MCF 10A (cell line): ENCODE measurements around the gene TMEM150A. TPM values are rescaled to one million over a fixed set of nuclear protein-coding genes. Genes with fewer than 3 reads are reported as not detected.
A peak's percentile ranks its signal among the peaks of the same experiment; 100 is the strongest.
"Not testable (repeated sequence)": the region's sequence is repeated elsewhere in the genome, so short reads cannot be mapped to it uniquely, and the experiment has no call there.

ENCODE experiments used
- BruUV-seq: library from RNA; stranded (reverse); fragments of 400-500 nt; replicated peaks from 2 replicates; lab custom pipeline; 2021; lab: Mats Ljungman, UMichigan
- CTCF ChIA-PET: fragments of 300-600 bp; sonication (Branson Sonifier 250); formaldehyde crosslinking; extraction: SDS; loops from one replicate; lab custom pipeline; 2021; ENCODE audit warnings: antibody characterized with exemption, inconsistent platforms; lab: Yijun Ruan, JAX
- POLR2A ChIA-PET: fragments of 300-600, 350-650 bp; sonication (Branson Sonifier 250); formaldehyde crosslinking; extraction: SDS; loops from one replicate; lab custom pipeline; 2020; ENCODE audit warnings: antibody characterized with exemption, inconsistent platforms; lab: Yijun Ruan, JAX
- DNase-seq: peaks from one replicate; pipeline ENCODE4 v3.0.0-alpha.2; 2018; ENCODE audit not compliant: unreplicated experiment
- H3K27ac Mint-ChIP-seq: one replicate; pipeline ENCODE4 v1.8.0; 2022; ENCODE audit warnings: mild to moderate bottlenecking, low read depth, mixed read lengths; ENCODE audit not compliant: unreplicated experiment
- H3K27me3 Mint-ChIP-seq: one replicate; pipeline ENCODE4 v1.8.0; 2022; ENCODE audit warnings: mixed read lengths; ENCODE audit not compliant: insufficient read depth, unreplicated experiment
- H3K36me3 Mint-ChIP-seq: one replicate; pipeline ENCODE4 v1.8.0; 2022; ENCODE audit warnings: mild to moderate bottlenecking, moderate library complexity, mixed read lengths; ENCODE audit not compliant: insufficient read depth, unreplicated experiment
- H3K4me1 Mint-ChIP-seq: one replicate; pipeline ENCODE4 v1.8.0; 2022; ENCODE audit warnings: mixed read lengths; ENCODE audit not compliant: insufficient read depth, unreplicated experiment
- H3K4me3 Mint-ChIP-seq: one replicate; pipeline ENCODE4 v1.8.0; 2022; ENCODE audit warnings: mild to moderate bottlenecking, moderate library complexity, mixed read lengths; ENCODE audit not compliant: unreplicated experiment
- H3K9me3 Mint-ChIP-seq: one replicate; pipeline ENCODE4 v1.8.0; 2022; ENCODE audit warnings: mixed read lengths; ENCODE audit not compliant: unreplicated experiment
- CTCF ChIP-seq: fragments of 200-600 bp; IDR thresholded peaks from one replicate; pipeline ENCODE4 v1.8.0; 2022; ENCODE audit warnings: antibody characterized with exemption, mild to moderate bottlenecking; ENCODE audit not compliant: unreplicated experiment
- intact Hi-C: fragments of 100-400 bp; cut with micrococcal nuclease; formaldehyde crosslinking; loops from 2 replicates; pipeline ENCODE4 v1.14.1; 2022
- total RNA-seq: library from RNA; stranded (reverse); gene quantifications from 2 replicates; pipeline ENCODE4 v1.2.3, GENCODE V29; 2022

The TMEM150A gene
- total RNA-seq, 1 experiment from 2014 or later, result 12.5 TPM

- Mint-ChIP-seq H3K9me3 (no peaks in the 10 kb centered on the region), H3K36me3 (peaks cover 92% of the 10 kb centered on the region), H3K4me1 (peaks cover 3% of the 10 kb centered on the region), H3K27ac (peak overlapping the region; percentile 63), H3K27me3 (no peaks in the 10 kb centered on the region), H3K4me3 (no peak overlapping the region)
- POLR2A ChIA-PET, result no interaction called here
- TF ChIP-seq CTCF, result no peak
- BruUV-seq, result no TSS peak
- intact Hi-C loops, result no loop called here
- CTCF ChIA-PET, result interaction anchor here (6.4 kb wide), 1 partner anchor 12 kb away, joined by 47 read pairs; no protein-coding TSS in a partner anchor
- DNase-seq, result no peak
These were observed 21.5 kb upstream of the TMEM150A start for GRCh38 chr2:85623991-85624390.

- Mint-ChIP-seq H3K36me3 (peaks cover 77% of the 10 kb centered on the region), H3K27me3 (no peaks in the 10 kb centered on the region), H3K27ac (no peak overlapping the region), H3K9me3 (no peaks in the 10 kb centered on the region), H3K4me3 (no peak overlapping the region), H3K4me1 (peaks cover 9% of the 10 kb centered on the region)
- POLR2A ChIA-PET, result interaction anchor here (0.7 to 3.2 kb wide), 5 partner anchors 10 to 143 kb away, joined by 3 to 15 read pairs (median 5); partner anchors contain the start of genes C2orf68, RNF181 and TMEM150A
- no peak for TF ChIP-seq CTCF
- no TSS peak for BruUV-seq
- CTCF ChIA-PET, result interaction anchor here (0.6 to 6.4 kb wide), 4 partner anchors 12 to 525 kb away, joined by 3 to 47 read pairs (median 3); no protein-coding TSS in a partner anchor
- intact Hi-C loops, result no loop called here
- DNase-seq, result no peak
These were observed 18.8 kb upstream of the TMEM150A start for GRCh38 chr2:85621338-85621737.

- no TSS peak for BruUV-seq
- Mint-ChIP-seq H3K4me1 (peaks cover 9% of the 10 kb centered on the region), H3K9me3 (no peaks in the 10 kb centered on the region), H3K27me3 (no peaks in the 10 kb centered on the region), H3K4me3 (no peak overlapping the region), H3K36me3 (peaks cover 66% of the 10 kb centered on the region), H3K27ac (no peak overlapping the region)
- CTCF ChIA-PET, result interaction anchor here (0.6 to 6.4 kb wide), 5 partner anchors 13 to 228 kb away, joined by 3 to 47 read pairs (median 3); no protein-coding TSS in a partner anchor
- POLR2A ChIA-PET, result interaction anchor here (0.6 to 3.2 kb wide), 4 partner anchors 10 to 42 kb away, joined by 3 to 15 read pairs (median 6); partner anchors contain the start of genes RNF181, TMEM150A and VAMP8
- TF ChIP-seq CTCF, result no peak
- intact Hi-C loops, result no loop called here
- no peak for DNase-seq
These were observed 17.1 kb upstream of the TMEM150A start for GRCh38 chr2:85619617-85620016.

GRCh38 chr2:85617723-85618122, 15.2 kb upstream of the TMEM150A start:
- Mint-ChIP-seq H3K4me3 (peak overlapping the region; percentile 88), H3K27ac (peak overlapping the region; percentile 46), H3K36me3 (peaks cover 48% of the 10 kb centered on the region)
- H3K4me1 Mint-ChIP-seq, DNase-seq, H3K9me3 Mint-ChIP-seq, intact Hi-C loops, BruUV-seq, H3K27me3 Mint-ChIP-seq: not testable (repeated sequence)
- ChIA-PET POLR2A (interaction anchor here (2.1 to 4.3 kb wide), 3 partner anchors 13 to 40 kb away, joined by 6 to 34 read pairs (median 23); partner anchors contain the start of genes RNF181 and VAMP8), CTCF (interaction anchor here (0.6 to 1.7 kb wide), 4 partner anchors 18 to 196 kb away, joined by 3 to 6 read pairs (median 6); no protein-coding TSS in a partner anchor)
